OCI-LY7 (cell line): ENCODE data around the gene TMED6. TPM values are rescaled to one million over a fixed set of nuclear protein-coding genes. Genes with fewer than 3 reads are reported as not detected.

ENCODE experiments used
- BruUV-seq: library from RNA; stranded (reverse); fragments of 400-500 nt; replicated peaks from 2 replicates; lab custom pipeline; 2021; lab: Mats Ljungman, UMichigan
- CTCF ChIA-PET: fragments of 300-600 bp; sonication (Branson Sonifier 250); formaldehyde crosslinking; loops from one replicate; lab custom pipeline; 2022; ENCODE audit warnings: antibody characterized with exemption; ENCODE audit not compliant: unreplicated experiment; lab: Charles Lee
- POLR2A ChIA-PET: fragments of 300-600 bp; sonication (Branson Sonifier 250); formaldehyde crosslinking; loops from one replicate; lab custom pipeline; 2022; ENCODE audit warnings: antibody characterized with exemption; lab: Charles Lee
- DNase-seq: peaks from one replicate; pipeline ENCODE4 v3.0.0-alpha.2; 2015; ENCODE audit warnings: low spot score
- H2AFZ ChIP-seq: fragments of 200-600 bp; sonication (generic), shearing (Covaris generic); 2 replicates; pipeline ENCODE4 v1.6.1; 2014; ENCODE audit warnings: mild to moderate bottlenecking, antibody characterized with exemption, low read length, moderate library complexity
- H3K27ac ChIP-seq: fragments of 200-600 bp; sonication (generic); 2 replicates; pipeline ENCODE4 v1.5.1; 2014; ENCODE audit warnings: mixed run types, low read depth, mild to moderate bottlenecking, moderate library complexity, low read length, inconsistent platforms; ENCODE audit not compliant: poor library complexity, severe bottlenecking
- H3K36me3 ChIP-seq: fragments of 200-600 bp; sonication (generic); 2 replicates; pipeline ENCODE4 v1.6.1; 2014; ENCODE audit warnings: mild to moderate bottlenecking, antibody characterized with exemption, low read length, moderate library complexity, mixed read lengths; ENCODE audit not compliant: insufficient read depth
- H3K4me1 ChIP-seq: fragments of 200-600 bp; sonication (generic); 2 replicates; pipeline ENCODE4 v1.5.1; 2014; ENCODE audit warnings: mild to moderate bottlenecking, low read length; ENCODE audit not compliant: insufficient read depth, poor library complexity, severe bottlenecking
- H3K4me2 ChIP-seq: fragments of 200-600 bp; sonication (generic); 2 replicates; pipeline ENCODE4 v1.6.1; 2014; ENCODE audit warnings: mild to moderate bottlenecking, low read length
- H3K4me3 ChIP-seq: fragments of 200-600 bp; sonication (generic); 2 replicates; pipeline ENCODE4 v1.5.1; 2014; ENCODE audit warnings: mild to moderate bottlenecking, low read depth, low read length; ENCODE audit not compliant: poor library complexity, severe bottlenecking
- H3K79me2 ChIP-seq: fragments of 200-600 bp; sonication (generic); 2 replicates; pipeline ENCODE4 v1.6.1; 2016; ENCODE audit warnings: low read depth, mild to moderate bottlenecking, low read length, moderate library complexity, mixed read lengths; ENCODE audit not compliant: insufficient read depth
- H3K9me2 ChIP-seq: fragments of 200-600 bp; sonication (generic); 2 replicates; pipeline ENCODE4 v1.6.1; 2016; ENCODE audit warnings: mild to moderate bottlenecking, low read length, mixed read lengths; ENCODE audit not compliant: insufficient read depth
- H3K9me3 ChIP-seq: fragments of 200-600 bp; sonication (generic); 2 replicates; pipeline ENCODE4 v1.6.1; 2014; ENCODE audit warnings: mild to moderate bottlenecking, mixed run types, low read length, mixed read lengths
- H4K20me1 ChIP-seq: fragments of 200-600 bp; sonication (generic); 2 replicates; pipeline ENCODE4 v1.6.1; 2014; ENCODE audit warnings: mild to moderate bottlenecking, antibody characterized with exemption, low read length, moderate library complexity, mixed read lengths; ENCODE audit not compliant: insufficient read depth
- EZH2phosphoT487 ChIP-seq: fragments of 200-600 bp; sonication (generic); IDR thresholded peaks from 2 replicates; pipeline ENCODE4 v1.6.1; 2018; ENCODE audit warnings: low read depth, borderline replicate concordance, mild to moderate bottlenecking, mixed run types, antibody characterized with exemption, low read length, moderate library complexity, mixed read lengths
- intact Hi-C: fragments of 100-400 bp; cut with micrococcal nuclease; formaldehyde crosslinking; loops from one replicate; pipeline ENCODE4 v1.10.0; 2022; ENCODE audit not compliant: unreplicated experiment
- total RNA-seq, 2 experiments: library from RNA; depleted of rRNA in 1 of 2; stranded (reverse); fragments of >200 nt in 1 of 2; shearing (Covaris generic) in 1 of 2; gene quantifications; 2 replicates each; pipeline ENCODE4 v1.2.3, GENCODE V29; 2014 to 2022
- TF ChIP-seq, protein P1 (sequence below): fragments of 200-600 bp; sonication (generic); conservative IDR thresholded peaks from 2 replicates; pipeline ENCODE4 v1.5.1; 2014; ENCODE audit warnings: mild to moderate bottlenecking, antibody characterized with exemption, low read length, moderate library complexity, mixed read lengths

The TMED6 gene
- total RNA-seq, 2 experiments from 2014 or later, result 1.7 TPM

DNA sequence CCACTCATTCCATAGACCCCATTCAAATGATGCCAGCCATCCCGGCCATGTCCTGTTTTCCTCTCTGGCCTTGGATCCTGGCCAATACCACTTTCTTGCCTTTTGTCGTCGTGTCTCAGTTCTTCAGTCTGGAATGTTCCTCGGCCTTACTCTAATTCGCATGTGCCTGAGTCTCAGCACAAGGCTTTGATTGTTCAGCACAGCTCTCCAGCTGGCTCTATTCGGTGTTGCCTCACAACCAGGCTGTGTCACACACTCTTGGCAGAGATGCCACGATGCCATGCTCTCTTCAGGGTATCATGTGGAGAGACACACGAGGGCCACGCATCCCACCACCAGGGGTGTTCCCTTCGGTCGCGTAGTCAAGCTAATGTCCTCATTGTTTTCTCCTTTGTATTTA, 42.3 kb downstream of the TMED6 start:
- BruUV-seq, result no TSS peak
- CTCF ChIA-PET, result no interaction called here
- intact Hi-C loops, result no loop called here

DNA sequence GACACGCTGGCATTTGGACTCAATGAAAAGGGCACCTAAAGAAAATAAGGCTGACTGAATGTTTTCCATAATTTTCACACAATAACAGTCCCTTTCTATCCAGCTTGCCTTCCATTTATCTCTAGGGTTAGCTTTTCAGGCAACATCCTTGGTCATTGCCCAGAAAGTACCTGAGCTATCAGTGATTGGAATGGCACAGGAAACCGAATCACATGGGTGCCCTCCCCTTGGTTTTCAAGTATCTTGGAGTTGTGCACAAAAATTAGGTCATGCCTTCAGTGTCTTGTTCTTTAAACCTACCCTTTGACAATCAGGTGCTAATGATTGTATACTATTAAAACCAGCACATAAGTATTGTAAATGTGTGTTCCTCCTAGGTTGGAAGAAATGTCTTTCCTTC, 43.7 kb downstream of the TMED6 start:
- Histone ChIP-seq H2AFZ (no peak overlapping the region), H3K79me2 (peaks cover 13% of the 10 kb centered on the region), H3K9me3 (no peaks in the 10 kb centered on the region), H3K4me2 (no peak overlapping the region), H3K4me1 (peaks cover 12% of the 10 kb centered on the region), H3K36me3 (0 out of 2 replicates have a peak, but pooled peaks cover 6% of the 10 kb centered on the region), H3K4me3 (no peak overlapping the region), H3K27ac (no peak overlapping the region), H3K9me2 (no peaks in the 10 kb centered on the region), H4K20me1 (no peaks in the 10 kb centered on the region)
- POLR2A ChIA-PET, result interaction anchor here (1.0 kb wide), 1 partner anchor 454 kb away, joined by 3 read pairs; the partner anchor contains the start of gene WWP2
- CTCF ChIA-PET, result no interaction called here
- no TSS peak for BruUV-seq
- no peak for TF ChIP-seq EZH2phosphoT487
- TF ChIP-seq, protein P1, sequence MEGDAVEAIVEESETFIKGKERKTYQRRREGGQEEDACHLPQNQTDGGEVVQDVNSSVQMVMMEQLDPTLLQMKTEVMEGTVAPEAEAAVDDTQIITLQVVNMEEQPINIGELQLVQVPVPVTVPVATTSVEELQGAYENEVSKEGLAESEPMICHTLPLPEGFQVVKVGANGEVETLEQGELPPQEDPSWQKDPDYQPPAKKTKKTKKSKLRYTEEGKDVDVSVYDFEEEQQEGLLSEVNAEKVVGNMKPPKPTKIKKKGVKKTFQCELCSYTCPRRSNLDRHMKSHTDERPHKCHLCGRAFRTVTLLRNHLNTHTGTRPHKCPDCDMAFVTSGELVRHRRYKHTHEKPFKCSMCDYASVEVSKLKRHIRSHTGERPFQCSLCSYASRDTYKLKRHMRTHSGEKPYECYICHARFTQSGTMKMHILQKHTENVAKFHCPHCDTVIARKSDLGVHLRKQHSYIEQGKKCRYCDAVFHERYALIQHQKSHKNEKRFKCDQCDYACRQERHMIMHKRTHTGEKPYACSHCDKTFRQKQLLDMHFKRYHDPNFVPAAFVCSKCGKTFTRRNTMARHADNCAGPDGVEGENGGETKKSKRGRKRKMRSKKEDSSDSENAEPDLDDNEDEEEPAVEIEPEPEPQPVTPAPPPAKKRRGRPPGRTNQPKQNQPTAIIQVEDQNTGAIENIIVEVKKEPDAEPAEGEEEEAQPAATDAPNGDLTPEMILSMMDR, result no peak
- intact Hi-C loops, result no loop called here
- no peak for DNase-seq

More for the DNA sequence above, 42.3 kb downstream of the TMED6 start:
- no peaks in the 10 kb centered on the region for H3K9me2 ChIP-seq
- POLR2A ChIA-PET, result no interaction called here
- H3K79me2 ChIP-seq, result peaks cover 28% of the 10 kb centered on the region
- no peak overlapping the region for H3K4me3 ChIP-seq
- DNase-seq, result no peak
- H3K27ac ChIP-seq, result no peak overlapping the region
- peaks cover 19% of the 10 kb centered on the region; the same call in 1 of the 2 replicates for H3K36me3 ChIP-seq
- no peaks in the 10 kb centered on the region for H4K20me1 ChIP-seq
- no peak overlapping the region for H3K4me2 ChIP-seq
- H2AFZ ChIP-seq, result no peak overlapping the region
- no peaks in the 10 kb centered on the region for H3K9me3 ChIP-seq
- H3K4me1 ChIP-seq, result peaks cover 12% of the 10 kb centered on the region
- TF ChIP-seq, protein P1, result no peak
- no peak for TF ChIP-seq EZH2phosphoT487

- Histone ChIP-seq H3K36me3 (0 out of 2 replicates have a peak, but pooled peaks cover 6% of the 10 kb centered on the region), H3K79me2 (peaks cover 6% of the 10 kb centered on the region), H2AFZ (no peak overlapping the region), H3K4me3 (no peak overlapping the region), H3K27ac (no peak overlapping the region), H3K9me2 (no peaks in the 10 kb centered on the region), H3K4me2 (no peak overlapping the region), H3K9me3 (no peaks in the 10 kb centered on the region), H4K20me1 (no peaks in the 10 kb centered on the region), H3K4me1 (peaks cover 10% of the 10 kb centered on the region)
- intact Hi-C loops, result no loop called here
- DNase-seq, result no peak
- CTCF ChIA-PET, result no interaction called here
- BruUV-seq, result no TSS peak
- POLR2A ChIA-PET, result interaction anchor here (1.0 kb wide), 1 partner anchor 455 kb away, joined by 3 read pairs; the partner anchor contains the start of gene WWP2
- TF ChIP-seq, protein P1, result no peak
- TF ChIP-seq EZH2phosphoT487, result no peak
Observed at GRCh38 chr16:69307091-69307490, 44.5 kb downstream of the TMED6 start.
